HG03196 (cell line): ENCODE results near the gene SUPT7L.
"Not testable (repeated sequence)": the region's sequence is repeated elsewhere in the genome, so short reads cannot be mapped to it uniquely, and the experiment has no call there.

ENCODE experiments used
- ATAC-seq: cut with Tn5 transposase; IDR thresholded peaks from one replicate; pipeline ENCODE4 v1.9.1; 2021; ENCODE audit not compliant: unreplicated experiment

The SUPT7L gene

GRCh38 chr2:27638709-27639108 lies 24.7 kb downstream of the SUPT7L start:
- no peak for ATAC-seq

GRCh38 chr2:27638037-27638637 lies 25.3 kb downstream of the SUPT7L start:
- ATAC-seq, result no peak

GRCh38 chr2:27636766-27637165 lies 26.6 kb downstream of the SUPT7L start:
- no peak for ATAC-seq

- no peak for ATAC-seq
Observed at GRCh38 chr2:27634291-27634690, 29.1 kb downstream of the SUPT7L start.

DNA sequence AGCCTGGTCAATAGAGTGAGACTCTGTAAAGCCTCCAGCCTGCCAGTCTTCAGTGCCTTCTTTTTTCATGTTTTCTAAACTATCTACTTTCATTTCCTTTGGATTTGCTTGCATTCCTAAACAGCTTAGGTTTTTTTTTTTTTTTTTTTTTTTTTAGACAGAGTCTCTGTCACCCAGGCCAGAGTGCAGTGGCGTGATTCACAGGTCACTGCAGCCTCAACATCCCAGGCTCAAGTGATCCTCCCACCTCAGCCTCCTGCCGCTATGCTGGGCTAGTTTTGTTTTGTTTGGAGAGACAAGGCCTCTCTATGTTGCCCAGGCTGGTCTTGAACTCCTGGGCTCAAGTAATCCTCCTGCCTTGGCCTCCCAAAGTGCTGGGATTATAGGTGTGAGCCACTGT lies 33.2 kb downstream of the SUPT7L start:
- not testable (repeated sequence) for ATAC-seq

GRCh38 chr2:27628767-27629709 lies 34.4 kb downstream of the SUPT7L start, which contains the start of the genes CCDC121 and GPN1:
Gene CCDC121, minus strand, starts transcription at chr2:27629012. Its CDS starts 1,213 bp downstream, at chr2:27627799.
Gene GPN1, plus strand, starts transcription at chr2:27629050. Its CDS starts 9 bp downstream, at chr2:27629059.
- peak; percentile 97 for ATAC-seq

DNA sequence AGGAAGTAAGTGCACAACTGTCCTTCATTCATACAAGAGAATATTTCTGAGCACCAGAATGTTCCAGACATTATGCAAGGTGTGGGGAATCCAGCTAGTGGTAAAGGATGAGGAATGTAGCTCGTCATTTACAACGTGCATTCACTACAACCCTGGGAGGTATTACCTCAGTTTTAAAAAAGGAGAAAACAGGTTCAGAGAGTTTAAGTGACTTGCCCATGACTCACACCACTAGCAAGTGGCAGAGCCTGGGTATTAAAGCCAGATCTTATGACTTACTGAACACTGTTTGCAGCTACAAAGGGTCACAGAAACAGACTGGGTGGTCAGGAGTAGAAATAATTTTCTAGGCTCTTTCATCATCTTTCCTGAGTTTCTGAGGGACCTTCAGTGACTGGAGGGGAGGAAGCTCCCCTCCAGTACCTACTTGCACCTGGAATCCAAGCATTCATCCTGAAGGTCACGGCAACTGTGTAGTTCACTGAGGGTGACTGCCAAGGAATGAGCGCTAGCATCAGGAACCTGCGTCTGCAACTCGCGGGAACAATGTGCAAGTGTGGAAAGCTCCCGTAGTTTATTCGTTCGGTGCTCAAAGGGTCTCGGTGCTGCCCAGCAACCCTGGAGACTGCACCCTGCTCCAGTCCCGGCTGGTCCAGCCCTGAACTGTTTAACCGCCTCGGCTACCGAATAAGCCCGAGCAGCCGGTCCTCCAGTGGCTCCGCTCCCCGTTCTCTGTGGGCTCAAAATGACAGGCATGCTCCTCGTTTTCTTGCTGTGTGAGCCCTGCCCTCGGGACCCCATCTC lies 35.2 kb downstream of the SUPT7L start:
- ATAC-seq, result no peak

DNA sequence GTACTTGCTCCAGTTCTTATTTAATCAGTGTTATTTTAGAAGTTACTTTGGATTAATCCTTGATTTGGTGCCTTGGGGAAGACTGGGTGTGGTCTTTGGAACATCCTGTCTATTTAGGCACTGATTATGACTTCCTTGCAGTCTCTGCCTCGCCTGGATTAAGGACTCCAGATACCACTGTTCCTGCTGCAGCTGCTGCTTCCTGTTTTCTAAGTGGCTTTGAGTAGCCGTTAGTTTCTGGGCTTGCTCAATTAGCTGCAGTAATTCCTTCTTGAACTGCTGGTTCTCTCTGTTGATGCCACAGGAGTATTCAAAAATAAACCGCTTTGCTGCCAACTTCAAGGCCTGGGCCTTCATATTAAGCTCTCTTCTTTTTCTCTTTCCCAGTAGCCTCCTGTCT lies 36.5 kb downstream of the SUPT7L start:
- ATAC-seq, result not testable (repeated sequence)

DNA sequence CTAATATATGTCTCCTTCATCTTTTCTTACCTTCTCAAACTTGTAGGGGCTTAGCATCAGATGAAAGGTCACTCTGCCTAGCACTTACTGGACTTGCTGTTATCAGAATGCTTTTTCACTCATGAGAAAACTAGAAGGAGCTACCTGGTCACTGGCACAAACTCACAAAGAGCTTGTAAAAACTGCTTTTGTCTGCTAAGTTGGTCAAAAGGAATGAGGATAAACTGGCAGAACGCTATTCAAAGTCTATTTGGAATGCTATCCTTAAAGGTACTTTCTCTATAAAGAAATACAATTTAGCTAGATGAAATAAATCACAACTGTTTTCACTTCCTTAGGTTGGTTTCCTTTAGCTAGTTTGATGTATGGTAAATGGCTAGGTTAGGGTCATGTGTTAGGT lies 37.1 kb downstream of the SUPT7L start:
- ATAC-seq, result not testable (repeated sequence)

DNA sequence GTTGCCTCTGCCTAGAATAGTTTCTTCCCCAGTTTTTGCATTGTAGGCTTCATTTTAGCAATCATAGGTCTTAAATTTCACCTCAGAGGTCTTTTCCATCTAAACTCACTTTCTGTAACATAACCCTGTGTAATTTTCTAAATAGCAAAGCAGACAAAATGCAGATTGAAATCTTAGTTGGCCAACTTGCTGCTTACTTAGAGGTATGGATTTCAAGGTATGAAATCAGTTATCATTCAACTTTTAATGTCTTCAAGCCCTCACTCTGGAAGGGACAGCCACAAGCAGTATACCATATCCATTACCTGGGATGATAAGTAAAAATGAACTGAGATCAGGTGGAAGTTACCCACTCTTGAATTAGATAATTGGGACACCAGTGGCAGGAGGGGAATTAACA lies 38.5 kb downstream of the SUPT7L start:
- ATAC-seq, result no peak

- no peak for ATAC-seq
Observed at GRCh38 chr2:27622921-27623384, 40.5 kb downstream of the SUPT7L start.

DNA sequence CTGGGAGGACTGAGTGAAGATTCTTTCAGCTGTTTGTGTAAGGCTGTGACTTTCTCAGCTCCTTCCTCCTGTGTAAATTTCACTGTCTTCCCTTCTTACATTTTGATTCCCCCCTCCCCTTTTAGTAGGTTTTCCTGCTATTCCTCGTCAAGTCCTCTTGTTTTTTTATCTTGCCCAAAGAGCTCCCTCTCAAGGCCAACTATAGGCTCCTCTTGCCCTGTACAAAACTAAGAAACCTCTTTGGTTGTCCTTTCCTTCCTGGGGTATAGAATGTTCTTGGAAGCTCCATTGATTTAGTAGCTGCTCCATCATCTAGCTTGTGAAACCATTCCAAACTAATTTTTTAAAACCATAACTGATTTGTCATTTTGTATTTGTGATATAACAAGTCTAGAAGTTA lies 41.9 kb downstream of the SUPT7L start:
- ATAC-seq, result no peak

DNA sequence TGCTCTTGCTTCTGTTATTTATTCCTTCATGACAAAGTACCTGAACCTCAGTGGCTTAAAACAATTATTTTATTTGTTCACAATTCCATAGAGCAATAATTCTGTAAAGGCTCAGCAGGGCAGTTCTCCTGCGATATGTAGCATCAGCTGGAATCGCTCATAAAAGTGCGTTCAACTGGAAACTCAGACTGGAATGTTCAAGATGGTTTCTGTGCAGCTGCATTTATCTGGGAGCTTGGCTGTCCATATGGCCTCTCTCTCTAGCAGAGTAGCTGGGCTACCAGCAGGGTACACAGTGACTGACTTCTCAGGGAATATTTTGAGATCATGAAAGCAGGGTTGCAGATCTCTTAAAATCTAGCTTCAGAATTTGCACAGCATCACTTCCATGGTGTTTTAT lies 48.1 kb downstream of the SUPT7L start:
- ATAC-seq, result no peak

DNA sequence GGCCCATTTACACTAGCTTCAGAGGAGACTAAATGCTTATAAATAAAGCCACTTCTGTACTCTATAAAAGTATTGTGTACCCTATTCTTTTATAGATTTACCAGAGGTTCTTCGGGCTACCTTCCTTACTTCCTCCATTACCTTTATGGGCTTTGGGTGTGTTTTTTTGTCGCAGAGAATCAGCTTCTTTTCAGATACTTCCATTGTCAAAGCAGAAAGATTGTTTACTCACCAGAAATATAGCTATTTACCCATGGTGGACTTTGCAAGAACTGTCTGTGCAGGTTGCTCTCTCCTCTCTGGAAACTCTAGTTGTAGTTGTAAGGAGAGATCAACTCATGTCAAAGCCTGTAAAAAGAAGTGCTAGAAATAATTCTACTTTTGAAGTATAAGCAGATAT lies 49.4 kb downstream of the SUPT7L start:
- ATAC-seq, result no peak

- ATAC-seq, result no peak
Observed at GRCh38 chr2:27606611-27607010, 56.8 kb downstream of the SUPT7L start.
